HFF-Myc (cell line): ENCODE results near the gene ZNF836.
"Not testable (repeated sequence)": the region's sequence is repeated elsewhere in the genome, so short reads cannot be mapped to it uniquely, and the experiment has no call there.

Source experiments
- DNase-seq: peaks from one replicate; pipeline ENCODE4 v3.0.0-alpha.2; 2011; ENCODE audit warnings: low read depth; ENCODE audit errors: extremely low read depth
- H3K4me3 ChIP-seq: replicated peaks from 2 replicates; pipeline ENCODE4 v1.5.1; 2011; ENCODE audit warnings: low read depth, mild to moderate bottlenecking, control low read depth, low read length
- TF ChIP-seq, protein P1 (sequence below): IDR thresholded peaks from 2 replicates; pipeline ENCODE4 v1.5.1; 2012; ENCODE audit warnings: mild to moderate bottlenecking, low read depth, low read length, control low read depth; ENCODE audit errors: missing control alignments

ZNF836 gene

DNA sequence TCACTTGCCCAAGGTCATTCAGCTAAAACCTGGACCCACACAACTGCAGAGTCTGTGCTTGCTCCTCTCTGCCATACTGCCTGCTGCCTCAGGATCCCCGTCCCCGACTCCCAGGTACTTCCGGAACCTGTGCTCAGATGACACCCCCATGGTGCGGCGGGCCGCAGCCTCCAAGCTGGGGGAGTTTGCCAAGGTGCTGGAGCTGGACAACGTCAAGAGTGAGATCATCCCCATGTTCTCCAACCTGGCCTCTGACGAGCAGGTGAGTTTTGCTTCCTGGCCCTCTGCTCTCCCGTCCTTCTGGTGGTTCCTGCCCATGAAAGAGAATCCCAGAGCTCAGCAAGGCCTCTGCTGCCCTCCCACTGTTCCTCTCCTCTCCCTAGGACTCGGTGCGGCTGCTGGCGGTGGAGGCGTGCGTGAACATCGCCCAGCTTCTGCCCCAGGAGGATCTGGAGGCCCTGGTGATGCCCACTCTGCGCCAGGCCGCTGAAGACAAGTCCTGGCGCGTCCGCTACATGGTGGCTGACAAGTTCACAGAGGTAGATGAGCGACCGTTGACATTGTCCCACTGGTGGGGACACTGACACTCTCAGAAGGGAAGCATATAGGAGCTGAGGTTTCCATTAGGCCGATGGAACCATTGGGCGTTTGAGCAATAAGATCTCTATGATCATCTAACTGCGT, 41.3 kb upstream of the ZNF836 start:
- no peak for DNase-seq
- H3K4me3 ChIP-seq, result no peak overlapping the region
- TF ChIP-seq, protein P1, sequence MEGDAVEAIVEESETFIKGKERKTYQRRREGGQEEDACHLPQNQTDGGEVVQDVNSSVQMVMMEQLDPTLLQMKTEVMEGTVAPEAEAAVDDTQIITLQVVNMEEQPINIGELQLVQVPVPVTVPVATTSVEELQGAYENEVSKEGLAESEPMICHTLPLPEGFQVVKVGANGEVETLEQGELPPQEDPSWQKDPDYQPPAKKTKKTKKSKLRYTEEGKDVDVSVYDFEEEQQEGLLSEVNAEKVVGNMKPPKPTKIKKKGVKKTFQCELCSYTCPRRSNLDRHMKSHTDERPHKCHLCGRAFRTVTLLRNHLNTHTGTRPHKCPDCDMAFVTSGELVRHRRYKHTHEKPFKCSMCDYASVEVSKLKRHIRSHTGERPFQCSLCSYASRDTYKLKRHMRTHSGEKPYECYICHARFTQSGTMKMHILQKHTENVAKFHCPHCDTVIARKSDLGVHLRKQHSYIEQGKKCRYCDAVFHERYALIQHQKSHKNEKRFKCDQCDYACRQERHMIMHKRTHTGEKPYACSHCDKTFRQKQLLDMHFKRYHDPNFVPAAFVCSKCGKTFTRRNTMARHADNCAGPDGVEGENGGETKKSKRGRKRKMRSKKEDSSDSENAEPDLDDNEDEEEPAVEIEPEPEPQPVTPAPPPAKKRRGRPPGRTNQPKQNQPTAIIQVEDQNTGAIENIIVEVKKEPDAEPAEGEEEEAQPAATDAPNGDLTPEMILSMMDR, result no peak

DNA sequence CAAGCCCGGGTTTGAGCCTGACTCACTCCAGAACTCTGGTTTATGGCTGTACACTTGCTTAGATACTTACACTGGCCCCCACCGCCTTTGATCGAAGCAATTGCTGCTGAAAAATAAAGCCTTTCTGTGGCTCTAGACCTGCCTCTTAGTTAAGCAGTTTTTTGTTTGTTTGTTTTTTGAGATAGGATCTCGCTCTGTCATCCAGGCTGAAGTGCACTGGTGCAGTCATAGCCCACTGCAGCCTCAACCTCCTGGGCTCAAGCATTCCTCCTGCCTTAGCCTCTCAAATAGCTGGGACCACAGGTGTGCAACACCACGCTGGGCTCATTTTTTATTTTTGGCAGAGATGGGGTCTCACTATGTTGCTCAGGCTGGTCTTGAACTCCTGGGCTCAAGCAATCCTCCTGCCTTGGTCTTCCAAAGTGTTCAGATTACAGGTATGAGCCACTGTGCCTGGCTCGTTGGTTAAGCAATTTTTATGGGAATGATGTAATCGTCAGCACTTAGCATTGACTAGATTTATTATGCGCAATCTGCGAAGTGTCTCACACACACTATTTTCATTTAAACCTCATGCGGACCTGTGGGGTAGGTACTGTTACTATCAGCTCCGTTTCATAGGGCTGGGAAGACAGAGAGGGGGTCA, 40.6 kb upstream of the ZNF836 start:
- H3K4me3 ChIP-seq, result no peak overlapping the region
- DNase-seq, result no peak
- TF ChIP-seq, protein P1, result no peak

DNA sequence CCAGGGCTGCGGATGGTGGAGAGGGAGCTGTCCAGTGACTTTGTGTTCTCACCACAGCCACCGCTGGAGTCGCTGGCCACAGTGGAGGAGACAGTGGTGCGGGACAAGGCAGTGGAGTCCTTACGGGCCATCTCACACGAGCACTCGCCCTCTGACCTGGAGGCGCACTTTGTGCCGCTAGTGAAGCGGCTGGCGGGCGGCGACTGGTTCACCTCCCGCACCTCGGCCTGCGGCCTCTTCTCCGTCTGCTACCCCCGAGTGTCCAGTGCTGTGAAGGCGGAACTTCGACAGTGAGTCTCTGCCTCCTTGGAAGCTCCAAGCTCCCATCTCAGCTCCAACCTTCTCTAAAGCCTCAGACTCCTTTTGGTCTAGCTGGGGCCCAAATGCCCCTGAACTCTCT, 39.8 kb upstream of the ZNF836 start:
- H3K4me3 ChIP-seq, result no peak overlapping the region
- TF ChIP-seq, protein P1, result no peak
- no peak for DNase-seq

DNA sequence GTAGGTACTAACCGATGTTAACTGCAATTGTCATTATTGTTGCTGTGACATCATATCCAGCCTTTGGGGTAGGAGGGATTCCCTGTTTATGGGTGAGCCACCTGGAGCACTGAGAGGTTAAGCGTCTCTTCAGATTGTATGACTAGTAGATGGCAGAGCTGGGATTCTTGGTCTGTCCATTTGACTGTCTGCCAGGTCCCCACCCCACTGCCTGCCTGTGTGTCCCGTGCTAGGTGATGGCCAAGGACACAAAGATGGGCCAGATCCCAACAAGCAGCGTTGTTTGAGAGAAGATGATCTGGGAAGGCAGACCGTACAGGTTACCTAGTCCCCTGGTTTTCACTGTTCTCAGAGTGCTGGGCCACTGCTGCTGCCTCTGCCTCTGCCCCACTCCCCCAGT, 35.1 kb upstream of the ZNF836 start:
- DNase-seq, result no peak
- TF ChIP-seq, protein P1, result no peak

DNA sequence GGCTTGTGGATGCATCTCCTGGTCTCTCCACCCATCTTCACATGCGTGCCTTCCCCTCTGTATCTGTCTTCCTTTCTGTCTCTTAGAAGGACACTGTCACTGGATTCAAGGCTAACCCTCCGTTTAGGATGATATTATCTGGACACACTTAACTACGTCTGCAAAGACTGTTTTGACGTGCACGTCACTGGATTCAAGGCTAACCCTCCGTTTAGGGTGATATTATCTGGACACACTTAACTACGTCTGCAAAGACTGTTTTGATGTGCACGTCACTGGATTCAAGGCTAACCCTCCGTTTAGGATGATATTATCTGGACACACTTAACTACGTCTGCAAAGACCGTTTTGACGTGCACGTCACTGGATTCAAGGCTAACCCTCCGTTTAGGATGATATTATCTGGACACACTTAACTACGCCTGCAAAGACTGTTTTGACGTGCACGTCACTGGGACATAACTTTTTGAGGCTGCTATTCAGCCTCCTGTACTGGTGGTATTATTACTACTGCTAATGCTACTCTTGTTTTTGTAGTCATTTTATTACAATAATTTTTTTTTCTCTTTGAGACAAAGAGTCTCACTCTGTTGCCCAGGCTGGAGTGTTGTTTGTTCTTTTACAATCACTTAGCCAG, 29.5 kb upstream of the ZNF836 start:
- DNase-seq, H3K4me3 ChIP-seq: not testable (repeated sequence)

More for the DNA sequence above, 35.1 kb upstream of the ZNF836 start:
- no peak overlapping the region for H3K4me3 ChIP-seq

DNA sequence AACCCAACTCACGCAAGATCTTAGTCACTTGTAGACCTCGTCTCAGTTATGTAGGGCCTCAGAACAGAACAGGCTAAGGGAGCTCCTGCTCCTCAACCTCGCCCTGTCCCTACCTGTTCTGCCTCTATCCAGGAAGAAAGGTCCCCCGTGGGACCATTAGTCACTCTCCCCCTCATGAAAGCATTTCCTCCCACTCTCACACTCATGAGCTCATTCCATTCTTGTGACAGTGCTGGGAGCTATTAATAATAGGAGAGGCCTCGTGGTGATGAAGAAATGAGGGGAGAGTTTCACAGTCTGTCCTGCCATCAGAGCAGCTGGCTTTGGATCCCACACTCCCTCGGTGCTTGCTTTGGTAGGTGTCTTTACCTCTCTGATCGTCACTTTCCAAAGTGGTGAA, 28.6 kb upstream of the ZNF836 start:
- no peak for DNase-seq
- TF ChIP-seq, protein P1, result no peak
- no peak overlapping the region for H3K4me3 ChIP-seq

DNA sequence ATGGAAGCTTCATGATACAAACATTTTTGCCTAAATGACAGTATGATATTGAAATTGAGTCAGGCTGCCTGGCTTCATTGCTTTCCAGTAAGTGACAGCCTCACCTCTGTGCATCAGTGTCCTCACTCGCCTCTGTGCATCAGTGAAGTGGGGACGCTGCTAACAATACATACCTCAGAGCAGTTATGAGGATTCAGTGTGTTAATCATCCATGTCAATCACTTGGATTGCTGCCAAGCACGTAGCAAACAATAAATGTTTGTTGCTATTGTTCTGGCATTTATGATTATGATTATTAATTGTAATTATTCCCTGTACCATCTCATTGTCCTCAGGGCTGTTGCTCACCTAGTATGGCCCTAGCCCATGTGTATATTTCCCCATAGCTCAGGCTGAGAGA, 27.3 kb upstream of the ZNF836 start:
- no peak overlapping the region for H3K4me3 ChIP-seq
- no peak for DNase-seq
- TF ChIP-seq, protein P1, result no peak
